Thyroid gland (tissue), 4 donors: ENCODE data around the gene GRPEL1. TPM values are rescaled to one million over a fixed set of nuclear protein-coding genes. Genes with fewer than 3 reads are reported as not detected.
A peak's percentile ranks its signal among the peaks of the same experiment; 100 is the strongest.

ENCODE experiments used
- DNase-seq, 2 donors: peaks; one replicate each; pipeline ENCODE4 v3.0.0-alpha.2; 2019
- H3K27ac ChIP-seq, 3 donors: fragments of 200-600 bp; sonication (generic); 1 replicate in 2 of 3; 2 replicates in 1 of 3; pipeline ENCODE4 v1.5.1; 2016 to 2019; ENCODE audit warnings: mild to moderate bottlenecking in 1 of 3, moderate library complexity in 1 of 3
- H3K27me3 ChIP-seq: fragments of 200-600 bp; sonication (generic); one replicate; pipeline ENCODE4 v1.5.1; 2019
- H3K36me3 ChIP-seq, 2 donors: fragments of 200-600 bp; sonication (generic); one replicate each; pipeline ENCODE4 v1.5.1; 2016 to 2019
- H3K4me1 ChIP-seq, 2 donors: fragments of 200-600 bp; sonication (generic); one replicate each; pipeline ENCODE4 v1.5.1; 2017 to 2019
- H3K4me3 ChIP-seq, 3 donors: fragments of 200-600 bp; sonication (generic); replicated peaks in 1 of 3; 1 replicate in 2 of 3; 2 replicates in 1 of 3; pipeline ENCODE4 v1.5.1; 2016; ENCODE audit warnings: mild to moderate bottlenecking in 1 of 3
- H3K9me3 ChIP-seq: fragments of 200-600 bp; sonication (generic); one replicate; pipeline ENCODE4 v1.5.1; 2017
- CTCF ChIP-seq, 6 experiments: fragments of 200-600 bp in 3 of 6; fragments of 450-650 bp in 3 of 6; sonication (generic) in 3 of 6; IDR thresholded peaks; one replicate each; pipeline ENCODE4 v1.5.1; 2016 to 2019; ENCODE audit warnings: antibody characterized with exemption in 6 of 6, mild to moderate bottlenecking in 2 of 6, inconsistent platforms in 1 of 6, moderate library complexity in 1 of 6
- POLR2A ChIP-seq, 2 donors: fragments of 450-650 bp; IDR thresholded peaks; one replicate each; pipeline ENCODE4 v1.6.1; 2017; ENCODE audit warnings: antibody characterized with exemption in 2 of 2, mild to moderate bottlenecking in 2 of 2, moderate library complexity in 1 of 2
- WGBS, 2 donors: methylation state at CpG; one replicate each; pipeline ENCODE4 v1.1.5; 2017; 5-methylcytosine and 5-hydroxymethylcytosine counted together
- intact Hi-C: fragments of 100-400 bp; cut with DNase I; formaldehyde crosslinking; loops from one replicate; pipeline ENCODE4 v1.15.1; 2023
- total RNA-seq, 4 donors: library from RNA; depleted of rRNA; stranded (reverse); fragments of >200 nt; gene quantifications; one replicate each; pipeline ENCODE4 v1.2.3, GENCODE V29; 2016

GRPEL1 gene
- total RNA-seq, 4 donors from 2014 or later = 13.4 to 21.9 (median 17.5) TPM

- Histone ChIP-seq H3K9me3 (no peaks in the 10 kb centered on the region), H3K27ac (peak overlapping the region in 2 of 3 donors; percentile 13 to 19), H3K4me1 (peaks cover 32 to 38% of the 10 kb centered on the region in 2 donors), H3K36me3 (no peaks in the 10 kb centered on the region), H3K4me3 (peak overlapping the region in 1 of 3 donors; percentile 1), H3K27me3 (no peaks in the 10 kb centered on the region)
- peak; percentile 63 to 65 for DNase-seq
- intact Hi-C loops = loop anchor here (10.0 kb wide), 1 partner anchor 141 kb away; the partner anchor contains the start of gene TBC1D14
- TF ChIP-seq CTCF (IDR thresholded peaks at IDR 0.05) = no peak
- peak in 1 of 2 donors; percentile 8 for TF ChIP-seq POLR2A (IDR thresholded peaks at IDR 0.05)
- 55 to 62% methylated on average over 21 to 22 of the region's 23 CpGs for WGBS, 2 donors
Observed at GRCh38 chr4:7045961-7046921, 21.6 kb downstream of the GRPEL1 start.

GRCh38 chr4:7045553-7045952 lies 22.3 kb downstream of the GRPEL1 start:
- H3K4me1 ChIP-seq = peaks cover 32 to 38% of the 10 kb centered on the region in 2 donors
- H3K27me3 ChIP-seq = no peaks in the 10 kb centered on the region
- DNase-seq = peak; percentile 21 to 26
- H3K36me3 ChIP-seq = no peaks in the 10 kb centered on the region
- WGBS, 2 donors = 48 to 51% methylated on average over 8 of the region's 8 CpGs
- no peak for TF ChIP-seq POLR2A (IDR thresholded peaks at IDR 0.05)
- TF ChIP-seq CTCF (IDR thresholded peaks at IDR 0.05) = no peak
- H3K9me3 ChIP-seq = no peaks in the 10 kb centered on the region
- H3K27ac ChIP-seq = peak overlapping the region in 2 of 3 donors; percentile 13 to 19
- intact Hi-C loops = loop anchor here (10.0 kb wide), 1 partner anchor 141 kb away; the partner anchor contains the start of gene TBC1D14
- H3K4me3 ChIP-seq = peak overlapping the region in 1 of 3 donors; percentile 1

GRCh38 chr4:7044137-7044930 lies 23.5 kb downstream of the GRPEL1 start:
- Histone ChIP-seq H3K9me3 (no peaks in the 10 kb centered on the region), H3K4me1 (peaks cover 32 to 38% of the 10 kb centered on the region in 2 donors), H3K36me3 (no peaks in the 10 kb centered on the region), H3K4me3 (peak overlapping the region; percentile 60 to 96 (median 88)), H3K27me3 (no peaks in the 10 kb centered on the region), H3K27ac (peak overlapping the region in 1 of 3 donors; percentile 78)
- 18 to 24% methylated on average over 24 to 29 of the region's 29 CpGs for WGBS, 2 donors
- DNase-seq = peak; percentile 33 to 37
- TF ChIP-seq POLR2A (IDR thresholded peaks at IDR 0.05) (no peak), CTCF (IDR thresholded peaks at IDR 0.05) (no peak)
- intact Hi-C loops = loop anchor here (5.0 to 10.0 kb wide), 2 partner anchors 57 to 140 kb away; partner anchors contain the start of gene TBC1D14

GRCh38 chr4:7043284-7044136 lies 24.4 kb downstream of the GRPEL1 start, which contains the start of gene TADA2B:
Gene TADA2B, plus strand, starts transcription at chr4:7043372. Its CDS starts 208 bp downstream, at chr4:7043580.
- Histone ChIP-seq H3K9me3 (no peaks in the 10 kb centered on the region), H3K4me3 (peak within 1 kb of the TSS; percentile 60 to 96 (median 88)), H3K36me3 (no peaks in the 10 kb centered on the region), H3K27me3 (no peaks in the 10 kb centered on the region), H3K4me1 (peaks cover 32 to 38% of the 10 kb centered on the region in 2 donors), H3K27ac (peak within 1 kb of the TSS; percentile 59 to 78 (median 76))
- WGBS, 2 donors = 0% methylated on average over 4 to 17 of the region's 119 CpGs
- intact Hi-C loops = loop anchor here (2.0 to 10.0 kb wide), 3 partner anchors 25 to 139 kb away; partner anchors contain the start of genes GRPEL1 and TBC1D14
- TF ChIP-seq CTCF (IDR thresholded peaks at IDR 0.05) (no peak), POLR2A (IDR thresholded peaks at IDR 0.05) (peak in 1 of 2 donors; percentile 42)
- peak; percentile 39 to 42 for DNase-seq
